GM18519 (cell line): Measurements from ENCODE around the gene NADK2.
"Not testable (repeated sequence)": the region's sequence is repeated elsewhere in the genome, so short reads cannot be mapped to it uniquely, and the experiment has no call there.

Experiments
- ATAC-seq: cut with Tn5 transposase; IDR thresholded peaks from one replicate; pipeline ENCODE4 v1.9.1; 2021; ENCODE audit warnings: mild to moderate bottlenecking, moderate library complexity; ENCODE audit not compliant: unreplicated experiment, low FRiP score

The NADK2 gene

DNA sequence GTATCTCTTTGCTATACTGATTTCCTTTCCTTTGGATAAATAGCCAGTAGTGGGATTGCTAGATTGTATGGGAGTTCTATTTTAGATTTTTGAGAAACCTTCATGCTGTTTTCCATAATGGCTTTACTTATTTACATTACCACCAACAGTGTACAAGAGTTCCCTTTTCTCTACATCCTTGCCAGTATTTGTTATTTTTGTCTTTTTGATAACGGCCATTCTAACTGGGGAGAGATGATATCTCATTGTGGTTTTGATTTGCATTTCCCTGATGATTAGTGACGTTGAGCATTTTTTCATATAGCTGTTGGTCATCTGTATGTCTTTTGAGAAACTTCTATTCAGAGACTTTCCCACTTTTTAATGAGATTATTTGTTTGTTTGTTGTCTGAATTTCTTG is 25.8 kb downstream of the NADK2 start:
- ATAC-seq = no peak

DNA sequence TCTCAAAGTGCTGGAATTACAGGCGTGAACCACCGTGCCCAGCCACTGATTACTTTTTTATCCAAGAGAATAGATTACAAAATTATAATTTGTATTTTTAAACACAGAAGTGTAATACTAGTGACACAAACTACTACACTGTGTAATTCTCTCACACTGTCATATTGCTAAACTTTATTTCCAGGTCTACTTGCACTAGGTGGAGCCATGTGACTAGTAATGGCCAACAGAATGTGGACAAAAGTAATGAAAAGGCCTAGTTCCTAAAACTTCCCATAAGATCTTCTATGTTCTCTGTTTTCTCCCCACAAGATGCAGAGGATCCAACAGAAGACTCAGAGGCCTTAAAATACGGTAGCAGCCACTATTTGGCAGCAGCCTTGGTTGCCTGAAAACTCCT is 27.3 kb downstream of the NADK2 start:
- ATAC-seq = no peak

DNA sequence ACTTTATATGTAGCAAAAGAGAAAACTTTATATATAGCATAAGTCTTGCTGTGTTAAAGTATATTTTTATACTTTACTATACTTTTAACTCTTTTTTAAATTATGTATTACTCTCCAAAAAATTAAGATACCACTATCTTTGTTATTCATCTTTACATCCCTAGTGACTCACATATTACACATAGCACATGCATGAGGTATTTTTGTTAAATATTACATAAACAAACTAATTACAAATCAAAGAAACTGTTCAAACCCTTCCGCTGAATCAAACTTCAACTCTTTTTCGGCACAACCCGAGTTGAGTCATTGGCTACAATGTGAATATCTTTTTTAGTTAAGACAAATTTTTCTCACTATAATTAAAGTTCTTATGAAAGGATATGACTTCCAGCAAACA is 32.1 kb downstream of the NADK2 start:
- ATAC-seq = no peak

DNA sequence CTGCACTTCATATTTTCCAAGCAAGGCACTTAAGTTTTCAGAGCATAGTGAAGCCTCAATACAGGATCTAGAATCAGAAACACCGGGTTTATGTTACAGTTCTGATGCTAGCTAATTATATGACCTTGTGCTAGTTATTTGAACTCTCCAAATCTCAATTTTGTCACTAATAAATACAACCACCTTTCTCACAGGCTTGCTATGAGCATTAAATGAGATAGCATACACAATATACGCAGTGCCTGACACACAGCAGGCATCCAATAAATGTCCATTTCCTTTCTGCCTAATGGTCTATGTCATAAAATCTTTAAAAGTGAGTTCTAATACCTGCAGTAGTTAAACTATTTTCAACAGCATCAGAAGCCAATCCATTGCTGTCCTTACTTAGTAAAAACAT is 32.9 kb downstream of the NADK2 start:
- ATAC-seq = no peak

DNA sequence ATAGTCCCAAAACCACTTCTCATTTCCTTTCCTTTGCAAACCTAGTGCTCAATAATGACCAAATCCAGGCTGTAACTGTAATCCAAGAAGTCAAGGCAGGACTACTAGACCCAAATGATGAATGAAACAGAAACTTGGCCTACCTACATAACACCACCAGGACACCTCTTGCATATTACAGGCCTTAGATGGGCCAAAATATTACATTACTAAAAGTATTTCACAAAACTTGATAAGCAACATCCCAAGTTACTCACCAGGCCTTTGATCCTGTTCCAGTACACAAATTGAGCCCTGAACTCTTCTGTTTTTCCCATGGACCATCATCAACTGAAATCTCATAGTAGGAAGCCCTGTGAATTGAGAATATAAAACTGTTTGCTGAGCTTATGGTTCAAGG is 34.8 kb downstream of the NADK2 start:
- ATAC-seq = no peak

DNA sequence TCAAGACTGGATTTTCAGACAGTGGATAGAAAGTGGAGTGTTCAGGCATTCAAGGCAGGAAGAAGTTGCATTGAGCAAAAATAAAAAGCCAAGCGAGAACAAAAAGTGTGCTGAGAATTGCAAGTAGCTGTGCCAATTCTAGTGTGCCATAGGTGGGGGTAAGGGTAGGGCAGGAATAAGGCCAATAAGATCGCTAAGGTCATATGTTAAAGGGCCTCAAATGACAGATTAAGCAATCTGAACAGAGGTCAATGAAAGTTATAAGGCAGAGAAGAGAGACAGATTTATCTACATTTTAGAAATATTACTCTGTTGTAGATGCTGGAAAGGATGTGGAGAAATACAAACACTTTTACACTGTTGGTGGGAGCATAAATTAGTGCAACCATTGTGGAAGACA is 36.4 kb downstream of the NADK2 start:
- ATAC-seq = no peak

DNA sequence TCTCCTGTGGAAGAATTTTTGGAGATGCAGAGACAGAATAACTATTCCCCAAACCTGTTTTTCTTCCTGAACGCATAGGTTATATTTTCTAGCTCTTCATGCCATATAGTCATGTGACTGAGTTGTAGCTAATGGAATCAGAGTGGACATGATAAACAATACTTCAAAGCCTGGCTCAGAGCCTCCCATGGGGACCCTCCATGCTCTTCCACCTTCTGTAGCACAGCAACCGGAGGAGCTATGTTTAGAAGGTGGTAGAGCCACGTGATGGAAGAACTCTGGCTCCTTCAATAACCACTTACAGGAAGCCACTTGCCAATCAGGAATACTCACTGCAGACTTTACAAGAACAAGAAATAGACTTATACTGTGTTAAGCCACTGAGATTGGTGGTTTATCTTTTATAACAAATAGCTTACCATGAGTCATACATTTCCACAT is 39.2 kb downstream of the NADK2 start:
- ATAC-seq = no peak

DNA sequence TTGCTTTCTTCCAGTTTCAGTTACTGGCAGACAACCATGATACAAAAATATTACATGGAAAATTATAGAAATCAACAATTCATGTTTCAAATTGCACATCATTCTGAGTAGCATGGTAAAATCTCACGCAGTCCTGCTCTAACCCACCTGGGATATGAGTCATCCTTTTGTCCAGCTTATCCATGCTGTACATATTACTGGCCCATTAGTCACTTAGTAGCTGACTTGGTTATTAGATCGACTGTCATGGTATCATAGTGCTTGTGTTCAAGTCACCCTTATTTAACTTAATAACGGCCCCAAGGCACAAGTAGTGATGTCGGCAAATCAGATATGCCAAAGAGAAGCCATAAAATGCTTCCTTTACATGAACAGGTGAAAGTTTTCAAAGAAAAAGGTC is 41.2 kb downstream of the NADK2 start:
- ATAC-seq = no peak

DNA sequence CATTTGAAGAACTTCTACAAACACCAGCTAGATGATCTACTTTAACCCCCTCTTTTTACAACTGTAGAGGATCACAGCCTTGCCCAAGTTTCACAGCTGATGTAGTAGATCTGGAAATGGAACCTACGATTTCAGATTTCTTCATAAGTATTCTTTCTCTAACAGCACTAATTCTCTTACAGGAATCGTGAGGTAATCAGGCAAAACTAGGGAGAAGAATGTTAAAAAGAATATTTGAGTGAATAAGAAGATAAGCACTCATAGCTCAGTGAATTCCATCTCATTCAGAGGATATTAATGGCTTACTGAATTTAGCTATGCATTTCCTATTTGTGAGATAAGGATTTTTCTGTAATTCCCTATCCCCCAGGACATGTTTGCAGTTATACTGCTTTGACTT is 42.1 kb downstream of the NADK2 start:
- ATAC-seq = no peak

DNA sequence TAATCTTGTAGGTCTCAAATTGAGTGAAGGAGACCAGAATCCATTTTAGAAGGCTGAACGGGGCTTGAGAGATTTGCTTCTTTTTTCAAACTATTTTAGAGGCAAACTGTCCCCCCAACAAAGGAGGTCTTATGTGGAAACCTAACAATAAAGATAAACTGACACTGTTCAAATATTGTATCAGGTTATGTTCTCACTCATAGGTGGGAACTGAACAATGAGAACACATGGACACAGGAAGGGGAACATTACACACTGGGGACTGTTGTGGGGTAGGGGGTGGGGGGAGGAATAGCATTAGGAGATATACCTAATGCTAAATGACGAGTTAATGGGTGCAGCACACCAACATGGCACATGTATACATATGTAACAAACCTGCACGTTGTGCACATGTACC is 42.9 kb downstream of the NADK2 start:
- ATAC-seq = not testable (repeated sequence)

DNA sequence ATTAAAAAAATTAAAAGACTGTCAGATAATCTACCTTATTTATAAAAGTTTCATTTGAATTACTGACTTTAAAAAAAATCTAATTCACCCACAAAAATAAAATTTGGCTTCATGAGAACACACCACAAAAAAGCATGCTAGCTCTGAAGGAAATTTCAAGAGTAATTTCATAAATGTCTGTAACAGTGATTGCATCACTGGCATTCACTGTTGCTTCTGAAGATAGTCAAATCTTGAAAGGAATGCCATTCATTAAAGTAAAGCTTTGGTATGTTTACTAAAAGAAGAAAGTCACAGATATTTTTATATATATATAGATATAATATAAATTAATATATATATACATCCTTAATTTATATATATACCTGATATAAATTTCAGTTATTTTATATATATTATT is 43.4 kb downstream of the NADK2 start:
- ATAC-seq = no peak

DNA sequence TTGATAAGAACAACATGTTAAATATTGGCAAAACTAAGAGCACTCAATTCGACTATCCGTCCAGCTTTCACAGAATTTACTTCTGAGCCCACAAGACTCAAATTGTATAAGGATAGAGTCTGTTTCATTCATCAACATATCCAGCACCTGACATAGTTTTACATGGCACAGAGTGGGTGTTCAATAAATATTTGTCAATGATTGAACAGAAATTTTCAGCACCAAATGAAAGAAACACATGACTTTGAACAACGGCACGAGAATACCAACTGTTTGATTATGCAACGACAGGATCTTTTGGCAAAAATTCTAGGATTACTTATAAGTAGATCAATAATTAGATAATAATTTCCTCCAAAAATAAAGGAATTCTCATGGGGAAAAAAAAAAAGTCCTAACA is 48.0 kb downstream of the NADK2 start:
- ATAC-seq = no peak

DNA sequence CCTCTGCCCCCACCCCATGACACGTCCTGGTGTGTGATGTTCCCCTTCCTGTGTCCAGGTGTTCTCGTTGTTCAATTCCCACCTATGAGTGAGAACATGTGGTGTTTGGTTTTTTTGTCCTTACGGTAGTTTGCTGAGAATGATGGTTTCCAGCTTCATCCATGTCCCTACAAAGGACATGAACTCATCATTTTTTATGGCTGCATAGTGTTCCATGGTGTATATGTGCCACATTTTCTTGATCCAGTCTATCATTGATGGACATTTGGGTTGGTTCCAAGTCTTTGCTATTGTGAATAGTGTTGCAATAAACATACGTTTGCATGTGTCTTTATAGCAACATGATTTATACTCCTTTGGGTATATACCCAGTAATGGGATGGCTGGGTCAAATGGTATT is 57.3 kb downstream of the NADK2 start:
- not testable (repeated sequence) for ATAC-seq

DNA sequence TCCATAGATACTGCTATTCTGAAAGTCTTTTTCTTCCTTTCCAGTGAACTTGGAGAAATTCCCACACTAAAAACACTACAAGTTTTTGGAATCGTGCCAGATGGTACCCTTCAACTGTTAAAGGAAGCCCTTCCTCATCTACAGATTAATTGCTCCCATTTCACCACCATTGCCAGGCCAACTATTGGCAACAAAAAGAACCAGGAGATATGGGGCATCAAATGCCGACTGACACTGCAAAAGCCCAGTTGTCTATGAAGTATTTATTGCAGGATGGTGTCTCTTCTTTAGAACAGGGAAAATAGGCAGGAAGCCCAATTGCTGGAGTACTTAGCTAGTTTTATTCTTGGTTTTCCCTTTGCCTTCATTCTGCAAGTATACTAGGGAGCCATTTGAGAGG is 60.0 kb downstream of the NADK2 start:
- no peak for ATAC-seq

DNA sequence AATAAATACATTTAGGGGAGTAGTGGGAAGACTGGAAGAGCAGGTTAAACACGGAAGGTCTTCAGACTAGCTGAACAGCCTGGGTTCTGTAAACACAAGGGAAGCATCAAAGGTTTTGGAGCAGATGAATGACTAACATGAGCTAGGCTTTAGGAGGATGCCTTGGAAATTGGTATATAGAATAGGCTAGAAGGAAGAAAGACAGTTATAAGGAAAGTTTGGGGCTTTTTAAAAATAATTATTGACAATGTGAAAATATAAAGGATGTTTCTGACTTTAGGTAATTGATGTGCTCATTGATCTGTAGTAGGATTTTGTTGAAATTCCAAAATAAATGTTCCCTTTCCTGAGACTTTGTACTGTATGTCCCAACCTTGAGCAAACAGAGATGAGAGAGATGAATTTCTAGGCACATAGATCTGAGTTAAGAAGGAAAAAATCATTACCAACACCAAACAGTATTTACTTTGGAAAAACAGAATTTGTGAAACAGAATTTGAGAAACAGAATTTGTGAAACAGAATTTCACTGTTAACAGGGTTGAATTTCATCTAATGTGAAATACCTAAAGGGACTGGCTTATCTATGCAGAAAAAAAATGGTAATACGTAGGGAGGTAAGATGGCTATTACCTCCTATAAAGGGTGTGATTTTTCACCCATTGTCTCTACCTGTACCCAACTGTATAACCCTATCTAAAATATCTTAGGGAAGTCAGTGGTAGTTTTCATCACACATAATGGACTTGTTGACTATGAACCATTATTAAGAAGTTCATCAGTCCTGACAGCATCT is 61.0 kb downstream of the NADK2 start:
- no peak for ATAC-seq

DNA sequence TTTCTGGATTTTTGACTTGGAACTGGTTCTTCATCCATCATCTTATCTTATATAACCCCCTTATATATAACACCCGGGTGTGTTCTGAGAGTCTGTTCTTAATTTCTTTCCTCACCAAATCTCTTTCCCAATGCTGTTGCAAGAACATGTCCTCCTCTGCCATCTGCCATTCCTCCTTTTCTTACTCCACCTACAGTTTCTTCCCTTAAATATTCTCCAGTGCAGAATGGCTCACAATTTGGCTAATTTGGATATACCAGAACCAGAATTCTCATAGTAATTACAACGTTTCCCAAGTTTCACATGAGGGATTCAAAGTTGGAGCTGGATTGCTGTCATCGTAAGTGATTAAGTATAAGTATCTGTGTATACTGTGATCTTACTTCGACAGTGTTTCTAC is 61.8 kb downstream of the NADK2 start:
- ATAC-seq = no peak

DNA sequence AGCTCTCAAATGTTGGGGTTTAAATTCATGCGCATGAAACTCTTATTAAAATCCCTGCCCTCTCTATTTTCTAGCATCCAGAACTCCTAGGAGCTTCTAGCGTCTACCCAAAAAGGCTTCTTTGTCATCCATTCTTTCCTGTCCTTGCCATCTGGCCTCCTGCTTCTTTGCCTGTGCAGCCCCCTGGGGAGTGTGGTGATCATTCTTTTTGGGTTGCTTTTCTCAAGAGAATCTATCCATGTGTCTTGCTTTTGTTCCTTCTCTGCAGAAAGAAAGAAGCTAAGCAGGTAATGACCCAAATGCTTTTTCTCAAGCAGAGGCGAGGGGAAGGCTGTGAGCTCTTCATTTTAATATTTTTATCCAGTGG is 63.2 kb downstream of the NADK2 start:
- no peak for ATAC-seq

DNA sequence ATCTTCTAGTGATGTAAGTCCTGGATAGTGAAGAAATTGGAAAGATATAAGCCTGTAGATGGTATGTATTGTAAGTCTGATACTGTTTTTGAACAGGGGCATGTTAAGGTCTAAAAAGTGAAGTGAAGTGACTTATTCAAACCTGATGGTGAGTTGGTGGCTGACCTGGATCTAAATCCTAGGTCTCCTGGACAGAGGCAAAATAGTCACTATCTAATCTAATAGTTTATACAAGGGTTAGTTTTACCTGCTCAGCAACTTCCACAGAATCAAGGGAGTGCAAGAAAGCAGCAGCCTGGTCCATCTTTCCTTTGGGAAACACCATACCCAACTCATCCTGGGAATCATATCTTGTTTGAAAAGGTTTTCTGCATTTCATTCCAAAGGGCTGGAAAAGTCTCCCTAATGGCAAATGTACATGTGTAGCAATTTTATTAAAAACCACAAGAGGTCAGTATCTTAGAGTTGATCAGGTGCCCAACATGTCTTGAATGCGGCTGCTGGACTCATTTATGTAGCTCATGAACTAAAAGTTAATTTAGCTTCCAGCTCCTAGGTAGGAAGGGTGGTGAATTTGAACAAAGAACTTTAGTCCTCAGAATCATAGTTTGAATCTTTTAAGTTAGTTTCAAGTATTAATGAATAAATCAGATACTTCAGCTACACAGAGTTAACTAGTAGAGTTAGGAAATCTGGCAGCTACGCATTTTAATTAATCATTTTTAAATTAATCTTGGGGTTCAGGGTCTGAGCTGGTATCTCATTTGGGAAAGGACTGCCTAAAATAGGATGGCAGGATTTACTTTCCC is 63.8 kb downstream of the NADK2 start:
- no peak for ATAC-seq

DNA sequence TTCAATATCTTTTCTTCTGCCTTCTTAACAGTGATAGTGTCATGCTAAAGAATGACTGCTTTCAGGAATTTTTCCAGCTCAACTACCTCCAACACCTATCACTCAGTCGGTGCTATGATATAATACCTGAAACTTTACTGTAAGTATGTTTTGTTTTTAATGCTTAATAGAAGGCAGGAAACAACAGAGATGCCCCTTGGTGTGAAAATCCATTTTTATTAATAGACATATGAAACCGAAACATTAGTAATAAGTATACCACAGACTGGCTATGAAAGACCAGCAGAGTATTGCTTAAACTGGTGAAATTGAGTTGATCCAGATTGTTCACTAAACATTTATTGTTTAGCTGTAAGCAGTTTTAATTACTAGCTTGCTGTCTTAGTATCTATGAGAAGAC is 64.6 kb downstream of the NADK2 start:
- peak; percentile 97 for ATAC-seq

DNA sequence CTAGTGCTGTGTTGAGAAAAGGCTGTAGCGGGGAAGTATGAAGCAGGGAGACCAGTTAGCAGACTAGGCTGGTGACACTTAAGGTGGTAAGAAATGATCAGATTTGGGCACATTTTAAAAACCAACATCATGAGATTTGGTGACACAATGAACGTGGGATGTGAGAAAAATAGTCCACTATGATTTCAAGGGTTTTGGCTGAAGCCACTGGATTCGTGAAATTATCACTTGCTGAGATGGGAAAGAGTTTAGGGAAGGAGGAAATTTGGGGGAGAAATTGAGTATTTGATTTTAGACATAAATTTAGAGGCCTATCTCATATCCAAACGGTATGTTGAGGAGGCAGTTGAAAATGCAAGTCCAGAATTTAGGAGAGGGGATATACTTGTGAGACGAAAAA is 66.7 kb downstream of the NADK2 start:
- ATAC-seq = no peak

DNA sequence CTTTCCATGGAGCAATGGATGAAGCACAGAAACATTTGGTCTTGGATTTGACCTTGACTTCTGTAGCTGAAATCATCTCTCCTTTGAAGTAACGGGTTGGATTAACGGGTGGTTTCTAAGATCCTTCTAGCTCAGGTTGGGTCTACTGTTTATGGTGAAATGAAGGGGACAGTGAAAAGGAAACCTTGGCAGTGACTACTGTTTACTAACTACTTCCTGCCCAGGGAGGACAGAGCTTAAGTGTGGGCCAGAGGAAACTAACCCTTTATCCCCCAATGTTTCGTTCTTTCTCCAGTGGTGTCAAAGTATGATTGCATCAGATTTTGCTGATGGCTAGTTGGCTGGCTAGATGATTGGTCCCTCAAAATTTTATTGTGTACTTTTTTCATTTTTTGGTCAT is 67.6 kb downstream of the NADK2 start:
- ATAC-seq = no peak

DNA sequence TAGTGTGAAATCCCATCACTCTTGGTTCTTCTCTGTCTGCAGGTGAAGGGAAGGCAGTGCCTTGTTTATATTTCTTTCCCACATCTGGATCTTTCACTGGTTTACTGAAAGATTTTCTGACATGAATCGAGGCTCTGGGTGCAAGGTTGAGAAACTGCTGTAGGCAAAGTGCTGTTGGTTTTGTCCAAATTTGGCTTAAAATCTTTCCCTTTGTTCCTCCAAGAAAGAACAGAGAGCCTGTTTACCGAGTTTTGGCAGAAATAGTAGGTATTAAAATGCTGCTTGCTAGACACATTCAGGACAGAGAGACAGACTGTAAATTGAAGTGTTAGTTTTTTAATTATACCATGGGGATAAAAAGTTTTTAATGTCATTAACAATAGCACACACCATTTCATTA is 68.3 kb downstream of the NADK2 start:
- no peak for ATAC-seq
